Measurements from ENCODE around the gene ARPC1B. TPM values are rescaled to one million over a fixed set of nuclear protein-coding genes. Genes with fewer than 3 reads are reported as not detected.
A peak's percentile ranks its signal among the peaks of the same experiment; 100 is the strongest.
"Not testable (repeated sequence)": the region's sequence is repeated elsewhere in the genome, so short reads cannot be mapped to it uniquely, and the experiment has no call there.

Gene ARPC1B
- total and polyA plus RNA-seq, 9 of the 15 experiments (the other 6 are each of a cell fraction or from before 2014, with no cell fraction given), result 6.7 to 357 (median 211) TPM

DNA sequence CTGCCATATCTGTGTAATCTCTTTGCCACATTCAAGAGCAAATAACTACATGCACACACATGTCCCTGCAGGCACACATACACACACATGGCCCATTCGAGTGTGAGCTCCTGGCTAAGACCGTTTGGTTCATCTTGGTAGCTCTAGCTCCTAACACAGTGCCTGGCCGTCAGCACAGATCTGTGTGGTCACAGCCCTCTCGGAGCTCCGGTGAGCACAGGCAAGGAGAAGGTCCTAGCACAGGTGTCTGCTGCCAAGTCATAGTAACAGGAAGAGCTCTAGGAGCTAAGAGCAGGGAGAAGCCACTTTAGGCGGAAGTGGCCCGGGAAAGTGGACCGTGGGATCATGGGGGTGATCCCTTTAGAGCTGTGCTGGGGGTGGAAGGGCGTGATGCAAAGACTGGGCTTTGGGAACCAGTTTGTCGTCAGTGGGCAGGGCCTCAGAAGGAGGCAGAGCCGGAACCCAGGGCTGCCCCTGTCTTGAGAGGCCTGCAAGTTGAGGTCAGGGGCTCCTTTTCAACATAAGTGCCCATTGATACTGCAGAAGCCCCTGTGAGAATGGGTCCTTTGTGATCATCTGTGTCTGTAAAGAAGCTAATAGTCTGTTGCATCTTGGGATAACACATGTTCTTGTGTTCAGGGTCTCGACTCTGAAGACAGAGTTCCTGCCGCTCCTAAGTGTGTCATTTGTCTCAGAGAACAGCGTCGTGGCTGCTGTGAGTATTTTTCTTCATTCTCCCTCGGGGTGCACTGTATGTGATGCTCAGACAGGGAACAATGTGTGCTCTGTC lies 16.6 kb upstream of the ARPC1B start:
- CTCF ChIA-PET (ENCODE audit: low intra/inter-chr PET ratio), result no interaction called here
- Histone ChIP-seq H3K79me2 (ENCODE audit: control insufficient read depth, insufficient read depth, low read length) (no peaks in the 10 kb centered on the region), H3K36me3 (ENCODE audit: control insufficient read depth, insufficient read depth, low read length) (peaks cover 69% of the 10 kb centered on the region), H3K27me3 (ENCODE audit: control insufficient read depth in 2 of 2, insufficient read depth in 2 of 2, low read length in 2 of 2) (no peaks in the 10 kb centered on the region), H3K4me1 (replicated peaks in 1 of 2; ENCODE audit: control insufficient read depth in 2 of 2, insufficient read depth in 2 of 2, low read length in 2 of 2) (peaks cover 0 to 4% of the 10 kb centered on the region in 2 experiments; a peak in 3 of 5 replicates), H3K9me3 (replicated peaks; ENCODE audit: control insufficient read depth, insufficient read depth, low read depth, low read length) (no peaks in the 10 kb centered on the region), H3K9me1 (ENCODE audit: control insufficient read depth, insufficient read depth, low read length) (no peaks in the 10 kb centered on the region), H4K20me1 (replicated peaks; ENCODE audit: control insufficient read depth, insufficient read depth, low read length) (no peaks in the 10 kb centered on the region), H3K4me3 (no peak overlapping the region), H2AFZ (ENCODE audit: low read depth, low read length) (no peak overlapping the region), H3K9ac (ENCODE audit: insufficient read depth in 1 of 2, low read depth in 2 of 2, low read length in 2 of 2) (0 out of 4 replicates have a peak overlapping the region, but pooled peaks of 1 of the 2 experiments have one; percentile 15), H3K4me2 (ENCODE audit: insufficient read depth, low read length) (no peak overlapping the region), H3K27ac (ENCODE audit: extremely low read depth, low read depth, low read length) (no peak overlapping the region)
- BruUV-seq (replicated peaks), result no TSS peak
- 87% methylated on average over 16 of the region's 16 CpGs for WGBS (ENCODE audit: insufficient coverage, low coverage, missing lambda C conversion rate)
- no peak for TF ChIP-seq CSDE1 (IDR thresholded peaks at IDR 0.05)
- no peak for TF ChIP-seq MAFK (IDR thresholded peaks at IDR 0.05; ENCODE audit: low read length)
- TF ChIP-seq PURB (CRISPR knock-in tag; IDR thresholded peaks at IDR 0.05; ENCODE audit: low read depth), result no peak
- no peak for TF ChIP-seq ADNP (tag; IDR thresholded peaks at IDR 0.05)
- TF ChIP-seq MTA3 (IDR thresholded peaks at IDR 0.05; ENCODE audit: borderline replicate concordance), result no peak
- no peak for TF ChIP-seq ZFX (CRISPR knock-in tag; IDR thresholded peaks at IDR 0.05)
- no peak for TF ChIP-seq ZNF699 (CRISPR knock-in tag; IDR thresholded peaks at IDR 0.05; ENCODE audit: insufficient replicate concordance)
- ATAC-seq, result no peak
- DNase-seq (ENCODE audit: extremely low read depth in 1 of 4, low spot score in 3 of 4), result no peak
- in situ Hi-C loops (cut with MboI) (no loop called here), intact Hi-C loops (cut with micrococcal nuclease) (no loop called here)
- no peak for FAIRE-seq
- POLR2A ChIA-PET, result interaction anchor here (0.5 to 1.2 kb wide), 6 partner anchors 9 to 75 kb away, joined by 3 to 5 read pairs (median 3); no protein-coding TSS in a partner anchor

DNA sequence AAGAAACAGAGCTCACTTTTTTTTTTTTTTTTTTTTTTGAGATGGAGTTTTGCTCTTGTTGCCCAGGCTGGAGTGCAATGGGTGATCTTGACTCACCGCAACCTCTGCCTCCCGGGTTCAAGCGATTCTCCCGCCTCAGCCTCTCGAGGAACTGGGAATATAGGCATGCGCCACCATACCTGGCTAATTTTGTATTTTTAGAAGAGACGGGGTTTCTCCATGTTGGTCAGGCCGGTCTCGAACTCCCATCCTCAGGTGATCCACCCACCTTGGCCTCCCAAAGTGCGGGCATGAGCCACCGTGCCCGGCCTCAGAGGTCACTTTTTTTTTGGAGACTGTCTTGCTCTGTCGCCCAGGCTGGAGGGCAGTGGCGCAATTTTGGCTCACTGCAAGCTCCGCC lies 16.0 kb upstream of the ARPC1B start:
- H3K9ac ChIP-seq (ENCODE audit: insufficient read depth in 1 of 2, low read depth in 2 of 2, low read length in 2 of 2); H3K4me3 ChIP-seq; H3K4me1 ChIP-seq (replicated peaks in 1 of 2; ENCODE audit: control insufficient read depth in 2 of 2, insufficient read depth in 2 of 2, low read length in 2 of 2); in situ Hi-C loops (cut with MboI); DNase-seq (ENCODE audit: extremely low read depth in 1 of 4, low spot score in 3 of 4); H3K79me2 ChIP-seq (ENCODE audit: control insufficient read depth, insufficient read depth, low read length); H3K27me3 ChIP-seq (ENCODE audit: control insufficient read depth in 2 of 2, insufficient read depth in 2 of 2, low read length in 2 of 2); H3K27ac ChIP-seq (ENCODE audit: extremely low read depth, low read depth, low read length); ATAC-seq; BruUV-seq (replicated peaks); H2AFZ ChIP-seq (ENCODE audit: low read depth, low read length); intact Hi-C loops (cut with micrococcal nuclease); H4K20me1 ChIP-seq (replicated peaks; ENCODE audit: control insufficient read depth, insufficient read depth, low read length); H3K4me2 ChIP-seq (ENCODE audit: insufficient read depth, low read length); H3K9me1 ChIP-seq (ENCODE audit: control insufficient read depth, insufficient read depth, low read length); CTCF ChIA-PET (ENCODE audit: low intra/inter-chr PET ratio); FAIRE-seq; H3K9me3 ChIP-seq (replicated peaks; ENCODE audit: control insufficient read depth, insufficient read depth, low read depth, low read length): not testable (repeated sequence)
- POLR2A ChIA-PET, result interaction anchor here (0.5 to 1.2 kb wide), 3 partner anchors 12 to 76 kb away, joined by 3 to 5 read pairs (median 3); no protein-coding TSS in a partner anchor
- H3K36me3 ChIP-seq (ENCODE audit: control insufficient read depth, insufficient read depth, low read length), result peaks cover 74% of the 10 kb centered on the region
- 97% methylated on average over 10 of the region's 15 CpGs for WGBS (ENCODE audit: insufficient coverage, low coverage, missing lambda C conversion rate)

Measured in K562 (cell line).